Stimulated activated CD8-positive, alpha-beta memory T cell treated with anti-CD3 and anti-CD28 coated beads, Interleukin-15, amount 100 ng/mL, for 24 hours (primary cell): ENCODE measurements around the gene CDKAL1.
"Not testable (repeated sequence)": the region's sequence is repeated elsewhere in the genome, so short reads cannot be mapped to it uniquely, and the experiment has no call there.

Experiments
- DNase-seq: peaks from one replicate; pipeline ENCODE4 v3.0.0-alpha.2; 2020; ENCODE audit warnings: low read depth

Gene CDKAL1

DNA sequence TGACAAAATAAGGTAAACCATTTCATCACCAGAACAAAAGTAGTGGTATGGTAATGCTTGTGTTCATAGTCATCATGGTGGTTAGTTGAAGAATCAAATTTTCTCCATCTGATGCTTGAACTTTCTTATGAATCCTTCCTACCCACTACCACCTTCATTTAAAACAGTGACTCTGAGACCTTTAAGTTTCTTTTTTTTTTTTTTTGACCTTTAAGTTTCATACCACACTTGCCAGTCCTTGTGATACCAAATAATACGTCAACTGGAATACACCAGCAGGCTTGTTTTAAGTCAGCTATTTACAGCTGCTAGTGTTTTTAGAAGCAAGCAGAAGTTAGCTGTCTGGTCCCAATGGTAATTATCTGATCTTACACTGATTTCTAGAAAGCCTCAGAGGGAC, 645.9 kb downstream of the CDKAL1 start:
- DNase-seq, result no peak

GRCh38 chr6:21180800-21181337, 646.6 kb downstream of the CDKAL1 start:
- DNase-seq, result no peak

DNA sequence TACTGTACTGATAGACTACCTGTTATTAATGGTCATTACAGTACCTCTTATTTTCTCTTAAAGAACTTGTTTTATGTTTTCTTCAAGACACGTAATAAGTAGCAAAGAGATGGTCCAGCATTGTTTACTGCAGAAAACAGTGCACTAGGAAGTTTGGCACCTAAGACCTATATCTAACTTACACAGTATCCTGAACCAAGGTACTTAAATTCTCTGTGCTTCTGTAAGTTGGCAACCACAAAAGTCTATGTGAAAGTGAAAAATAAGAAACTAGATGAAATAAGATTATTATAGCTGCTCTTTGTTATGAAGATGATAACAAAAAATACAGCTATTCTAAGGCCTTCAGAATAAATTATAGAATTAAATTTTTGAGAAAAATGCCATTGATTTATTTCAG, 647.6 kb downstream of the CDKAL1 start:
- no peak for DNase-seq

DNA sequence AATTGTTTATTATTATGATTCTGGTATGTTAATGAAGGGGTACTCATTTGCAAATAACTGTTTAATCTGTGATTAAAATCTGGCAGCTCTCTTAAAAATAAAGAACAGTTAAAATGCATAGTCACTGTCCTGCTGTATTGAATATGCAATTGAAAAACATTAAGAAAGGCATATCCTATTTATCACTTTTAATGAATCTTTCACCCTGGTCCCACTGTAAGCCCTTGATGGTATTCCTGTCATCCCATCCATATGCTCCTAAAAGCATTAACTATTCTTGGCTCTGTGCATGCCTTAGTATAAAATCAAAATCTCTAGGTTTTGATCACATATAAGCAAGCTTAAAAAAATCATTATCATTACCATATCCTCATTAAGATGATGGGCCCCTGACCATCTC, 648.3 kb downstream of the CDKAL1 start:
- no peak for DNase-seq

GRCh38 chr6:21185861-21186478, 651.7 kb downstream of the CDKAL1 start:
- no peak for DNase-seq

DNA sequence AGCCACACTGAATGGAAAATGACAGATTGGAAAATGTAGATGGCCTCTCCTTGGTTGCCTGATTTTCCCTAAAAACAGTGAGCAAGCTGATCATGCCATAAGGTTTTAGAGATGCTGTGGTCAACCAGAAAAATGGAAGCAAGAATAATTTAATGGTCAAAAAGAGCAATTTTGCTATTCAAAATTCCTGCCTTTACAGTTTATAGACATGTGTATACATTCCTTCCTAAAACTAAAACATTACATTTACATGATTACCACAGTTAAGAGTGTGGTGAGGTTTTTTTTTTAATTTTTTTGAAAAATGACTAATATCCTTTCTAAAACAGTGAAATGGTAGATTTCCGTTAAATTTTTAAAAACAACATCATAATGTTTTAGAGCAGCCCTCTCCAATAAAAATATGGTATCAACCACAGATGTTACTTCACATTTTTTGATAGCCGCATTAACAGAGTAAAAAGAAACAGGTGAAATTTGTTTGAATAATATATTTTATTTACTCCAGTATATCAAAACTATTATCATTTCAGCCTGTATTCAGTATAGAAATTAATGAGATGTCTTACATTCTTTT, 652.3 kb downstream of the CDKAL1 start:
- DNase-seq, result no peak

- no peak for DNase-seq
Measured at GRCh38 chr6:21187485-21187884, 653.2 kb downstream of the CDKAL1 start.

- no peak for DNase-seq
Measured at GRCh38 chr6:21188505-21189223, 654.4 kb downstream of the CDKAL1 start.

DNA sequence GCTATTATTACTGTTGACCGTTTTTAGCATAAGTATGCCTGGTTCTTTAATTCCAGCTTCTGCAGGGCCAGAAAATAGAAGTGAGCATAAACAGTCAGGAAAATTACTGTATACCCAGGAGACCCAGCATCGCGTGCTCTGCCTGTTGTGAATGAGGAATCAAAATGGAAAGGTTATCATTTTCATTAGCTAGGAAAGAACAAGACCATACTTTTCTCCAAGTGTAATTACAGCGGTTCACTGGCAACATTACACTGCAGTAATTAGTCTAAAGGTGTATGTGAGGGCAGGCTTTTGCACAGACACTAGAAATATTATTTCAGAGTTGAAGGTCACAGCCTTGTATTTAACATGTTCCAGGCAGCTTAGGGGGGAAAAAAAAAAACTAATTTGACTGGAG, 655.5 kb downstream of the CDKAL1 start:
- no peak for DNase-seq

DNA sequence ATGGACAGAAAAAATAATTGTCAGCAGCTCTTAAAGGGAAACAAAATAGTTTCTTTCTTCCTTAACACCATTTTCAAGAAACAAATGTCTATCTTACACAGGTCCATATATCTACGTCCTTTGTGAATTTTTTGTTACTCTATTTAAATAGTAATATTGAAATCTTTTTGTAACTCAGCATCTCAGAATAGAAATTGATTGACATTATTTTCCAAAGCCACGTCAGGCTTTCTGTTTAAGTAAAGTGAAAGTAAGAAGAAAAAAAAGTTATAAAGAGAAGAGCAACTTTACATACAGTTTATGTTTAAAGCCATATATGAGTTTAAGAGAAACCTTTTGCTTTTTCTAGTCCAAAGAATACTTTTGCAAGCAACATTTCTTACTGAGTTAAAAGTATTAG, 656.4 kb downstream of the CDKAL1 start:
- no peak for DNase-seq

- no peak for DNase-seq
Measured at GRCh38 chr6:21193790-21194475, 659.7 kb downstream of the CDKAL1 start.

DNA sequence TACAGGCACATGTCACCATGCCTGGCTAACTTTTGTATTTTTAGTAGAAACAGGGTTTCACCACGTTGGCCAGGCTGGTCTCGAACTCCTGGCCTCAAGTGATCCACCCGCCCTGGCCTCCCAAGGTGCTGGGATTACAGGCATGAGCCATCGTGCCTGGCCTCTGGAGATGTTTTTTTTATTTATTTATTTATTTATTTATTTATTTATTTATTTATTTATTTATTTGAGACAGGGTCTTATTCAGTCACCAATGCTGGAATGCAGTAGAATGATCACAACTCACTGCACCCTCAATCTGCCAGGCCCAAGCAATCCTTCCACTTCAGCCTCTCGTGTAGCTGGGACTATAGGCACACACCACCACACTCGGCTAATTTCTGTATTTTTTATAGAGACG, 661.0 kb downstream of the CDKAL1 start:
- not testable (repeated sequence) for DNase-seq

GRCh38 chr6:21198032-21198640, 663.9 kb downstream of the CDKAL1 start:
- no peak for DNase-seq

DNA sequence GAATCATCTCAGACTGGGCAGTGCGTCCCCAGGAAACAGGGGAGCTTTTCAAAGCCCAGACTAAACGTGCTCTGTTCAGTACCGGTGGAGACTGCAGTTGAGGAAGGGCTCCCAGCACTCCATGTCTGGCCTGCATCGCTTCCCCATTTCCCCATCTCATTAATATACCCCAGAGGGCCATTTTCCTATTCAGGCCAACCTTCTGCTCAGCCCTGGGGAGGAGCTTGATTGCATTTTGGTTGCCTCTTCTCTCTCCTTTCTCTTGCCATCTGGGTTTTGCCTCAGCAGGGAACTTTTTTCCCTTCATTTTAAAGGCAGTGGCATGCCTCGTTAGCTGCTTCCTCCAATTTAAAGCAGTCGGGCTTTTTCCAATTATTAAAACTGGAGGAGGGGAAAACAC, 665.0 kb downstream of the CDKAL1 start:
- no peak for DNase-seq

DNA sequence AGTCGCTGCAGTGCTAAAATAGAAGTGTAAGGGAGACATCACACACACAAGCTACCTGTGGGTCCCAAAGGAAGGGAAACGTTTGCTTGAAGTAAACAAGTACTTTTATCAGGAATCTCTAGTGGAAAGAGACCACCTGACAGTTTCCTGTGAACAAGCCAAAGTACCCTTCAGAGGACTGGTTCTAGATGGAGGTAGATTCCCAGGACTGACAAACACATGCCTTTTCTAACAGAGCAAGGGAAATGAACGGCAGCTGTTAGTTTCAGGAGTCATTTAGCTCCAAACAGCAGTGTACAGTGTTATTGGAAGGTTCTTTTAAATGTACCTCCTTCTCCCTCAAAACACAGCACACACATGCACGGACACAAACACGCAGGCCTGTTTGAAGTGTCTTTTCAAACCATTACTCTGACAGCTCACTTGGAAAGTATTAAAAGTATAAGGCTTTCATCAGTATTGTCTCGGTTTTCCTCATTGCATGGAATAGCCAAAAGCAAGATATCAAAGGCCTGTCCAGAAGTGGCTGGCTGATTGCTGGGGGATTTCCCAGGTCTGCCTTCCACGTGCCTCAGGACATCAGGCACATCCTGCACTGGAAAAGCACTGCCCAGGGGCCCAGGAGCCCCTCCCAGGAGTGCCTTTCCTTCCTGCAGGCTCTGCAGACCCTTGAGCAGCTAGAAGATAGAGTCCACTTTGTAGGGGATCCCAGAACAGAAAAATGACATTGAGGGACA, 666.0 kb downstream of the CDKAL1 start:
- DNase-seq, result no peak

GRCh38 chr6:21201187-21201586, 666.9 kb downstream of the CDKAL1 start:
- no peak for DNase-seq

- no peak for DNase-seq
Measured at GRCh38 chr6:21201637-21202350, 667.5 kb downstream of the CDKAL1 start.

- no peak for DNase-seq
Measured at GRCh38 chr6:21202521-21202920, 668.3 kb downstream of the CDKAL1 start.

DNA sequence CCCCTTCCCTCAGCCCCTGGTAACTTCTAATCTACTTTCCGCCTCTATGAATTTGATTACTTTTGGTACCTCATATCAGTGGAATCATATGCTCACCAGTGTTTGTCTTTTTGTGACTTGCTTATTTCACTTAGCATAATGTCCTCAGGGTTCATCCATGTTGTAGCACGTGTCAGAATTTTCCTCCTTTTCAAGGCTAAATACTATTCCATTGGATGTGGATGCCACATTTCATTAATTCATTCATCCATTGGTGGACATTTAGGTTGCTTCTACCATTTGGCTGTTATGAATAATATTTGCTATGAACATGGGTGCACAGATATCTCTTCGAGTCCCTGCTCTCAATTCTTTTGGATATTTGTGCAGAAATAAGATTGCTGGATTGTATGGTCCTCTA, 670.7 kb downstream of the CDKAL1 start:
- no peak for DNase-seq

DNA sequence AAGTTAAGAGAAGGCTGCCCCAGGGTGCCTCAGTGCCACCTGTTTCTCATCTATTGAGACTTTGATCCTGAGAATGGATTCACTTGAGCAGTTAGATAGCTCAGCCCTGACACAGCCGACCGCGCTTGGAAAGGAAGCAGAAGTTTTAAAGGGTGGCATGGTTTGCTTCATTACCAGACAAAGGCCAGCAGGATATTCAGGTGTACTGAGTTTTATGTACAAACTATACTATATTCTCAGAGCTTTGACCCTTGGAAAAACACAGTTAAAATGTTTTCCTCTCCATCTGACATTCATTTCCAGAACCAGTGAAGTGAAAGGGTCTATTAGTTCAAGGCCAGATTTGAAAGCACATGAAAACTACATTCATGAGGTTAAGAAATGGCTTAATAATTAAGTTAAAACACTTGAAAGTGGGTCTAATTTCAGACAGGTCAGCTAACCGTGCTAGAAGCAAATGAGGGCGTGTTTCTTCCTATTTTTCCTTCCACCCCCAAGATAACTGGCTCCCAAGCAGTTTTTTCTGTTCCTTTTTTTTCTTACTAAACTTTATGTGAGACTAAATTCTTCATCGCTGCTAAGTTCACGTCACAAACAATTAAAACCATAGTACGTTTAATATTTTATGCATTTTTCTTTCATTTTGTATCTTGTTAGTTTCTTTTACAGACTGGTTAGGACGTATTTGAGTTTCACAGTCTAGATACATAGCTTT, 674.0 kb downstream of the CDKAL1 start:
- DNase-seq, result no peak
